H9 (cell line): ENCODE data around the gene NRCAM. TPM values are rescaled to one million over a fixed set of nuclear protein-coding genes. Genes with fewer than 3 reads are reported as not detected.

Experiments
- DNase-seq: peaks from one replicate; pipeline ENCODE4 v3.0.0-alpha.2; 2017
- H2AFZ ChIP-seq: one replicate; pipeline ENCODE4 v1.6.1; 2013; ENCODE audit warnings: mild to moderate bottlenecking, low read length, control low read depth, moderate library complexity
- H2AK5ac ChIP-seq: 2 replicates; pipeline ENCODE4 v1.6.1; 2013; ENCODE audit warnings: low read length, control low read depth, mixed read lengths; ENCODE audit not compliant: insufficient read length
- H2BK120ac ChIP-seq: one replicate; pipeline ENCODE4 v1.6.1; 2013; ENCODE audit warnings: low read depth, mild to moderate bottlenecking, low read length, control low read depth, inconsistent platforms; ENCODE audit not compliant: poor library complexity, severe bottlenecking
- H2BK12ac ChIP-seq: 2 replicates; pipeline ENCODE4 v1.6.1; 2013; ENCODE audit warnings: low read length, control low read depth, mixed read lengths, low read depth; ENCODE audit not compliant: insufficient read length
- H2BK15ac ChIP-seq: 2 replicates; pipeline ENCODE4 v1.6.1; 2013; ENCODE audit warnings: low read depth, low read length, control low read depth
- H2BK20ac ChIP-seq: one replicate; pipeline ENCODE4 v1.6.1; 2013; ENCODE audit warnings: low read depth, mild to moderate bottlenecking, low read length, control low read depth, inconsistent platforms; ENCODE audit not compliant: poor library complexity, severe bottlenecking
- H2BK5ac ChIP-seq: 2 replicates; pipeline ENCODE4 v1.6.1; 2013; ENCODE audit warnings: low read length, control low read depth, mixed read lengths; ENCODE audit not compliant: insufficient read length
- H3K14ac ChIP-seq: 2 replicates; pipeline ENCODE4 v1.6.1; 2013; ENCODE audit warnings: low read length, control low read depth; ENCODE audit not compliant: insufficient read depth
- H3K18ac ChIP-seq: 2 replicates; pipeline ENCODE4 v1.6.1; 2013; ENCODE audit warnings: low read depth, mild to moderate bottlenecking, mixed read lengths, low read length, control low read depth; ENCODE audit not compliant: insufficient read length
- H3K23ac ChIP-seq: 2 replicates; pipeline ENCODE4 v1.6.1; 2013; ENCODE audit warnings: low read length, control low read depth, mixed read lengths, low read depth; ENCODE audit not compliant: insufficient read length
- H3K23me2 ChIP-seq: 2 replicates; pipeline ENCODE4 v1.6.1; 2013; ENCODE audit warnings: low read depth, mild to moderate bottlenecking, mixed read lengths, low read length, control low read depth; ENCODE audit not compliant: insufficient read length, poor library complexity, severe bottlenecking
- H3K27ac ChIP-seq: 2 replicates; pipeline ENCODE4 v1.5.1; 2013; ENCODE audit warnings: low read length, control low read depth, mixed read lengths, low read depth; ENCODE audit not compliant: insufficient read length
- H3K27me3 ChIP-seq: 2 replicates; pipeline ENCODE4 v1.6.1; 2013; ENCODE audit warnings: low read length, control low read depth, inconsistent platforms; ENCODE audit not compliant: insufficient read depth
- H3K4ac ChIP-seq: 2 replicates; pipeline ENCODE4 v1.6.1; 2013; ENCODE audit warnings: low read depth, mild to moderate bottlenecking, control low read depth, inconsistent platforms, low read length, moderate library complexity
- H3K4me1 ChIP-seq: 2 replicates; pipeline ENCODE4 v1.6.1; 2013; ENCODE audit warnings: low read length, control low read depth, inconsistent platforms; ENCODE audit not compliant: insufficient read depth
- H3K4me2 ChIP-seq: 2 replicates; pipeline ENCODE4 v1.6.1; 2013; ENCODE audit warnings: low read length, control low read depth, mixed read lengths; ENCODE audit not compliant: insufficient read length, insufficient read depth
- H3K56ac ChIP-seq: 2 replicates; pipeline ENCODE4 v1.6.1; 2013; ENCODE audit warnings: low read depth, mild to moderate bottlenecking, mixed read lengths, low read length, control low read depth; ENCODE audit not compliant: insufficient read length
- H3K79me1 ChIP-seq: 2 replicates; pipeline ENCODE4 v1.6.1; 2013; ENCODE audit warnings: low read depth, mild to moderate bottlenecking, moderate library complexity, low read length, control low read depth, inconsistent platforms; ENCODE audit not compliant: insufficient read depth, poor library complexity, severe bottlenecking
- H3K79me2 ChIP-seq: 2 replicates; pipeline ENCODE4 v1.6.1; 2013; ENCODE audit warnings: low read length, control low read depth, inconsistent platforms; ENCODE audit not compliant: insufficient read depth
- H3K9ac ChIP-seq: 2 replicates; pipeline ENCODE4 v1.6.1; 2013; ENCODE audit warnings: low read length, control low read depth, mixed read lengths; ENCODE audit not compliant: insufficient read length; ENCODE audit errors: extremely low read depth
- H3K9me3 ChIP-seq: one replicate; pipeline ENCODE4 v1.6.1; 2013; ENCODE audit warnings: low read depth, low read length, inconsistent platforms; ENCODE audit not compliant: control insufficient read depth
- H3T11ph ChIP-seq: one replicate; pipeline ENCODE4 v1.6.1; 2013; ENCODE audit warnings: mild to moderate bottlenecking, low read length, control low read depth, inconsistent platforms
- H4K20me1 ChIP-seq: one replicate; pipeline ENCODE4 v1.6.1; 2013; ENCODE audit not compliant: control insufficient read depth, insufficient read length, insufficient read depth
- H4K5ac ChIP-seq: 2 replicates; pipeline ENCODE4 v1.6.1; 2013; ENCODE audit warnings: low read depth, mild to moderate bottlenecking, mixed read lengths, low read length, control low read depth; ENCODE audit not compliant: insufficient read length
- H4K8ac ChIP-seq: replicated peaks from 2 replicates; pipeline ENCODE4 v1.6.1; 2013; ENCODE audit warnings: low read length, control low read depth, mixed read lengths, low read depth; ENCODE audit not compliant: insufficient read length
- H4K91ac ChIP-seq: 2 replicates; pipeline ENCODE4 v1.6.1; 2013; ENCODE audit warnings: low read depth, mild to moderate bottlenecking, moderate library complexity, mixed read lengths, low read length, control low read depth; ENCODE audit not compliant: insufficient read length
- H3K27ac Mint-ChIP-seq, 3 experiments: 2 replicates in 2 of 3; 3 replicates in 1 of 3; pipeline ENCODE4 v1.8.0; 2020 to 2021; ENCODE audit warnings: mixed read lengths in 3 of 3, mild to moderate bottlenecking in 1 of 3, moderate library complexity in 1 of 3
- H3K27me3 Mint-ChIP-seq: 2 replicates; pipeline ENCODE4 v1.8.0; 2021; ENCODE audit warnings: low read depth, mild to moderate bottlenecking, moderate library complexity, mixed read lengths
- H3K36me3 Mint-ChIP-seq, 3 experiments: 2 replicates in 2 of 3; 3 replicates in 1 of 3; pipeline ENCODE4 v1.8.0; 2020 to 2021; ENCODE audit warnings: low read depth in 3 of 3, mixed read lengths in 3 of 3; ENCODE audit not compliant: insufficient read depth in 1 of 3
- H3K4me1 Mint-ChIP-seq, 2 experiments: 2 replicates each; pipeline ENCODE4 v1.8.0; 2020; ENCODE audit warnings: mixed read lengths in 2 of 2
- H3K4me3 Mint-ChIP-seq, 2 experiments: 2 replicates in 1 of 2; 3 replicates in 1 of 2; pipeline ENCODE4 v1.8.0; 2020 to 2021; ENCODE audit warnings: mild to moderate bottlenecking in 2 of 2, mixed read lengths in 2 of 2, moderate library complexity in 1 of 2
- H3K9me3 Mint-ChIP-seq, 2 experiments: 2 replicates in 1 of 2; 3 replicates in 1 of 2; pipeline ENCODE4 v1.8.0; 2020; ENCODE audit warnings: mild to moderate bottlenecking in 2 of 2, mixed read lengths in 2 of 2, moderate library complexity in 1 of 2
- WGBS: extraction: QIAGEN DNeasy Blood & Tissue Kit; methylation state at CpG from one replicate; pipeline ENCODE4 v1.1.7; 2013; ENCODE audit warnings: missing lambda C conversion rate, low lambda C conversion rate, mixed read lengths; ENCODE audit not compliant: insufficient read length; ENCODE audit errors: extremely low coverage; 5-methylcytosine and 5-hydroxymethylcytosine counted together
- total RNA-seq: library from RNA; stranded (reverse); gene quantifications from 2 replicates; pipeline ENCODE4 v1.2.1, GENCODE V29; 2021
- TF ChIP-seq, protein P1 (sequence below): fragments of 200-600 bp; sonication (generic); conservative IDR thresholded peaks from 3 replicates; pipeline ENCODE4 v1.8.0; 2021; ENCODE audit warnings: antibody characterized with exemption, mild to moderate bottlenecking

Gene NRCAM
- total RNA-seq, 1 experiment from 2014 or later = 2.3 TPM

GRCh38 chr7:108382932-108383331 lies 73.3 kb downstream of the NRCAM start:
- H2AFZ ChIP-seq = no peak overlapping the region
- H3K4me1 ChIP-seq = no peaks in the 10 kb centered on the region; the same call in 1 of the 2 replicates
- H2BK12ac ChIP-seq = no peak overlapping the region
- no peak overlapping the region for H3K23ac ChIP-seq
- H4K20me1 ChIP-seq = no peaks in the 10 kb centered on the region
- H2BK15ac ChIP-seq = no peak overlapping the region
- no peak overlapping the region for H4K8ac ChIP-seq
- no peak overlapping the region for H3T11ph ChIP-seq
- TF ChIP-seq, protein P1, sequence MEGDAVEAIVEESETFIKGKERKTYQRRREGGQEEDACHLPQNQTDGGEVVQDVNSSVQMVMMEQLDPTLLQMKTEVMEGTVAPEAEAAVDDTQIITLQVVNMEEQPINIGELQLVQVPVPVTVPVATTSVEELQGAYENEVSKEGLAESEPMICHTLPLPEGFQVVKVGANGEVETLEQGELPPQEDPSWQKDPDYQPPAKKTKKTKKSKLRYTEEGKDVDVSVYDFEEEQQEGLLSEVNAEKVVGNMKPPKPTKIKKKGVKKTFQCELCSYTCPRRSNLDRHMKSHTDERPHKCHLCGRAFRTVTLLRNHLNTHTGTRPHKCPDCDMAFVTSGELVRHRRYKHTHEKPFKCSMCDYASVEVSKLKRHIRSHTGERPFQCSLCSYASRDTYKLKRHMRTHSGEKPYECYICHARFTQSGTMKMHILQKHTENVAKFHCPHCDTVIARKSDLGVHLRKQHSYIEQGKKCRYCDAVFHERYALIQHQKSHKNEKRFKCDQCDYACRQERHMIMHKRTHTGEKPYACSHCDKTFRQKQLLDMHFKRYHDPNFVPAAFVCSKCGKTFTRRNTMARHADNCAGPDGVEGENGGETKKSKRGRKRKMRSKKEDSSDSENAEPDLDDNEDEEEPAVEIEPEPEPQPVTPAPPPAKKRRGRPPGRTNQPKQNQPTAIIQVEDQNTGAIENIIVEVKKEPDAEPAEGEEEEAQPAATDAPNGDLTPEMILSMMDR = no peak
- H3K9ac ChIP-seq = no peak overlapping the region
- H3K27ac ChIP-seq = no peak overlapping the region
- no peak overlapping the region for H4K91ac ChIP-seq
- Mint-ChIP-seq H3K4me3 (no peak overlapping the region), H3K9me3 (no peaks in the 10 kb centered on the region), H3K27me3 (no peaks in the 10 kb centered on the region), H3K4me1 (peaks cover 8 to 16% of the 10 kb centered on the region in 2 experiments; a peak in 3 of 4 replicates), H3K27ac (no peak overlapping the region), H3K36me3 (no peaks in the 10 kb centered on the region)
- no peaks in the 10 kb centered on the region for H3K9me3 ChIP-seq
- H3K56ac ChIP-seq = no peak overlapping the region
- H3K27me3 ChIP-seq = no peaks in the 10 kb centered on the region
- no peak for DNase-seq
- no peak overlapping the region for H3K4ac ChIP-seq
- no peak overlapping the region for H3K18ac ChIP-seq
- no peak overlapping the region for H2BK5ac ChIP-seq
- no peaks in the 10 kb centered on the region for H3K23me2 ChIP-seq
- no peak overlapping the region for H3K4me2 ChIP-seq
- no peak overlapping the region for H2AK5ac ChIP-seq
- H4K5ac ChIP-seq = no peak overlapping the region
- no peaks in the 10 kb centered on the region for H3K79me1 ChIP-seq
- no CpG with 5 or more reads among the region's 1 CpG for WGBS
- H3K14ac ChIP-seq = no peak overlapping the region
- H2BK20ac ChIP-seq = no peak overlapping the region
- H3K79me2 ChIP-seq = no peaks in the 10 kb centered on the region
- no peak overlapping the region for H2BK120ac ChIP-seq
